Measurements from ENCODE around the gene CTDNEP1.
A peak's percentile ranks its signal among the peaks of the same experiment; 100 is the strongest.

The CTDNEP1 gene

GRCh38 chr17:7254511-7254910 lies 3.0 kb upstream of the CTDNEP1 start:
- no peak overlapping the region for H2BK120ac ChIP-seq (ENCODE audit: low read depth, low read length)
- H3K4me1 ChIP-seq (ENCODE audit: control insufficient read depth in 2 of 2, insufficient read depth in 1 of 2, low read depth in 1 of 2, low read length in 2 of 2) = peaks cover 11 to 13% of the 10 kb centered on the region in 2 donors
- H3K79me1 ChIP-seq (ENCODE audit: low read depth, low read length) = peaks cover 9% of the 10 kb centered on the region
- no peak overlapping the region for H3K4me3 ChIP-seq (ENCODE audit: low read length in 2 of 2)
- H3K14ac ChIP-seq (ENCODE audit: low read length) = no peak overlapping the region
- H3K23ac ChIP-seq (ENCODE audit: low read depth, low read length, poor library complexity) = peak overlapping the region; percentile 22
- WGBS, 2 donors (ENCODE audit: extremely low coverage in 2 of 2, insufficient read length in 2 of 2, insufficient replicate concordance in 1 of 2) = no CpG with 5 or more reads among the region's 4 CpGs
- no peak overlapping the region for H2BK12ac ChIP-seq (ENCODE audit: low read length)
- H3K4me2 ChIP-seq (ENCODE audit: insufficient read depth, low read length, poor library complexity, severe bottlenecking) = no peak overlapping the region
- no peak overlapping the region for H4K91ac ChIP-seq (ENCODE audit: low read depth, low read length, poor library complexity)
- H3K18ac ChIP-seq (ENCODE audit: low read length) = no peak overlapping the region
- H3K27me3 ChIP-seq (ENCODE audit: control insufficient read depth in 3 of 3, insufficient read depth in 3 of 3, low read depth in 1 of 3, low read length in 3 of 3) = no peaks in the 10 kb centered on the region
- peaks cover 25 to 60% of the 10 kb centered on the region in 2 donors for H3K36me3 ChIP-seq (replicated peaks in 1 of 2; ENCODE audit: control insufficient read depth in 2 of 2, insufficient read depth in 2 of 2, low read length in 2 of 2)
- H2BK5ac ChIP-seq (ENCODE audit: low read length) = no peak overlapping the region
- H3K27ac ChIP-seq (replicated peaks; ENCODE audit: low read length) = no peak overlapping the region
- H3K9ac ChIP-seq (ENCODE audit: low read depth, low read length, poor library complexity) = no peak overlapping the region
- H2BK15ac ChIP-seq (ENCODE audit: low read length) = no peak overlapping the region
- H2AFZ ChIP-seq (ENCODE audit: low read length) = no peak overlapping the region
- H3K9me3 ChIP-seq (replicated peaks in 1 of 2; ENCODE audit: control insufficient read depth in 2 of 2, insufficient read depth in 1 of 2, low read depth in 1 of 2, low read length in 2 of 2) = no peaks in the 10 kb centered on the region
- no peak overlapping the region for H3K4ac ChIP-seq (ENCODE audit: low read length)
- H2AK5ac ChIP-seq (ENCODE audit: low read depth, low read length) = no peak overlapping the region
- no peak overlapping the region for H4K8ac ChIP-seq (ENCODE audit: low read depth, low read length)
- DNase-seq (ENCODE audit: low spot score) = no peak

- H3K4ac ChIP-seq (ENCODE audit: low read length) = no peak overlapping the region
- no peak overlapping the region for H3K23ac ChIP-seq (ENCODE audit: low read depth, low read length, poor library complexity)
- H3K9me3 ChIP-seq (replicated peaks in 1 of 2; ENCODE audit: control insufficient read depth in 2 of 2, insufficient read depth in 1 of 2, low read depth in 1 of 2, low read length in 2 of 2) = no peaks in the 10 kb centered on the region
- H2AK5ac ChIP-seq (ENCODE audit: low read depth, low read length) = no peak overlapping the region
- no peak for DNase-seq (ENCODE audit: low spot score)
- H4K8ac ChIP-seq (ENCODE audit: low read depth, low read length) = no peak overlapping the region
- WGBS, 2 donors (ENCODE audit: extremely low coverage in 2 of 2, insufficient read length in 2 of 2, insufficient replicate concordance in 1 of 2) = no CpG with 5 or more reads among the region's 5 CpGs
- H3K14ac ChIP-seq (ENCODE audit: low read length) = no peak overlapping the region
- H3K36me3 ChIP-seq (replicated peaks in 1 of 2; ENCODE audit: control insufficient read depth in 2 of 2, insufficient read depth in 2 of 2, low read length in 2 of 2) = peaks cover 14 to 52% of the 10 kb centered on the region in 2 donors
- no peak overlapping the region for H2BK15ac ChIP-seq (ENCODE audit: low read length)
- H3K27ac ChIP-seq (replicated peaks; ENCODE audit: low read length) = no peak overlapping the region
- no peak overlapping the region for H3K9ac ChIP-seq (ENCODE audit: low read depth, low read length, poor library complexity)
- peak overlapping the region; percentile 83 for H3K4me2 ChIP-seq (ENCODE audit: insufficient read depth, low read length, poor library complexity, severe bottlenecking)
- peaks cover 11 to 13% of the 10 kb centered on the region in 2 donors for H3K4me1 ChIP-seq (ENCODE audit: control insufficient read depth in 2 of 2, insufficient read depth in 1 of 2, low read depth in 1 of 2, low read length in 2 of 2)
- peaks cover 16% of the 10 kb centered on the region for H3K79me1 ChIP-seq (ENCODE audit: low read depth, low read length)
- no peak overlapping the region for H3K18ac ChIP-seq (ENCODE audit: low read length)
- no peak overlapping the region for H2AFZ ChIP-seq (ENCODE audit: low read length)
- no peak overlapping the region for H4K91ac ChIP-seq (ENCODE audit: low read depth, low read length, poor library complexity)
- H3K27me3 ChIP-seq (ENCODE audit: control insufficient read depth in 3 of 3, insufficient read depth in 3 of 3, low read depth in 1 of 3, low read length in 3 of 3) = no peaks in the 10 kb centered on the region
- H2BK5ac ChIP-seq (ENCODE audit: low read length) = no peak overlapping the region
- peak overlapping the region in 1 of 2 donors; percentile 64 for H3K4me3 ChIP-seq (ENCODE audit: low read length in 2 of 2)
- no peak overlapping the region for H2BK12ac ChIP-seq (ENCODE audit: low read length)
- H2BK120ac ChIP-seq (ENCODE audit: low read depth, low read length) = no peak overlapping the region
Observed at GRCh38 chr17:7253082-7253481, 1.5 kb upstream of the CTDNEP1 start.

GRCh38 chr17:7252176-7253043 lies 876 bp upstream of the CTDNEP1 start, which contains the start of gene ELP5:
ELP5 (plus strand) TSS chr17:7252215; CDS start chr17:7252551, 336 bp downstream.
- Histone ChIP-seq H3K4me2 (ENCODE audit: insufficient read depth, low read length, poor library complexity, severe bottlenecking) (peak within 1 kb of the TSS; percentile 92), H2BK120ac (ENCODE audit: low read depth, low read length) (no peak within 1 kb of the TSS), H3K27me3 (ENCODE audit: control insufficient read depth in 3 of 3, insufficient read depth in 3 of 3, low read depth in 1 of 3, low read length in 3 of 3) (no peaks in the 10 kb centered on the region), H3K9ac (ENCODE audit: low read depth, low read length, poor library complexity) (peak within 1 kb of the TSS; percentile 97), H3K27ac (replicated peaks; ENCODE audit: low read length) (peak within 1 kb of the TSS; percentile 99), H4K91ac (ENCODE audit: low read depth, low read length, poor library complexity) (no peak within 1 kb of the TSS), H2BK12ac (ENCODE audit: low read length) (no peak within 1 kb of the TSS), H2BK5ac (ENCODE audit: low read length) (peak within 1 kb of the TSS; percentile 90), H3K79me1 (ENCODE audit: low read depth, low read length) (peaks cover 16% of the 10 kb centered on the region), H2AFZ (ENCODE audit: low read length) (peak within 1 kb of the TSS; percentile 90), H3K9me3 (replicated peaks in 1 of 2; ENCODE audit: control insufficient read depth in 2 of 2, insufficient read depth in 1 of 2, low read depth in 1 of 2, low read length in 2 of 2) (no peaks in the 10 kb centered on the region), H3K4ac (ENCODE audit: low read length) (no peak within 1 kb of the TSS), H3K18ac (ENCODE audit: low read length) (peak within 1 kb of the TSS; percentile 99), H3K23ac (ENCODE audit: low read depth, low read length, poor library complexity) (peak within 1 kb of the TSS; percentile 94), H3K36me3 (replicated peaks in 1 of 2; ENCODE audit: control insufficient read depth in 2 of 2, insufficient read depth in 2 of 2, low read length in 2 of 2) (peaks cover 13 to 51% of the 10 kb centered on the region in 2 donors), H4K8ac (ENCODE audit: low read depth, low read length) (no peak within 1 kb of the TSS), H2AK5ac (ENCODE audit: low read depth, low read length) (peak within 1 kb of the TSS; percentile 4), H3K14ac (ENCODE audit: low read length) (no peak within 1 kb of the TSS), H2BK15ac (ENCODE audit: low read length) (peak within 1 kb of the TSS; percentile 3), H3K4me3 (ENCODE audit: low read length in 2 of 2) (peak within 1 kb of the TSS; percentile 64 to 85), H3K4me1 (ENCODE audit: control insufficient read depth in 2 of 2, insufficient read depth in 1 of 2, low read depth in 1 of 2, low read length in 2 of 2) (peaks cover 11 to 13% of the 10 kb centered on the region in 2 donors)
- peak; percentile 99 for DNase-seq (ENCODE audit: low spot score)
- WGBS, 2 donors (ENCODE audit: extremely low coverage in 2 of 2, insufficient read length in 2 of 2, insufficient replicate concordance in 1 of 2) = no CpG with 5 or more reads among the region's 55 CpGs
